GM18951 (cell line): Measurements from ENCODE around the gene ZNF358.

Source experiments
- POLR2A ChIP-seq: IDR thresholded peaks from 4 replicates; pipeline ENCODE4 v1.6.1; 2011; ENCODE audit warnings: mild to moderate bottlenecking; ENCODE audit not compliant: insufficient read length, insufficient read depth; ENCODE audit errors: extremely low read depth
- in situ Hi-C: fragments of 300-500 bp; cut with MboI; formaldehyde crosslinking; loops from one replicate; pipeline ENCODE4 v1.12.0; 2022; ENCODE audit warnings: low sequenced_read_pairs, mixed read lengths, inconsistent platforms; ENCODE audit not compliant: unreplicated experiment

The ZNF358 gene

DNA sequence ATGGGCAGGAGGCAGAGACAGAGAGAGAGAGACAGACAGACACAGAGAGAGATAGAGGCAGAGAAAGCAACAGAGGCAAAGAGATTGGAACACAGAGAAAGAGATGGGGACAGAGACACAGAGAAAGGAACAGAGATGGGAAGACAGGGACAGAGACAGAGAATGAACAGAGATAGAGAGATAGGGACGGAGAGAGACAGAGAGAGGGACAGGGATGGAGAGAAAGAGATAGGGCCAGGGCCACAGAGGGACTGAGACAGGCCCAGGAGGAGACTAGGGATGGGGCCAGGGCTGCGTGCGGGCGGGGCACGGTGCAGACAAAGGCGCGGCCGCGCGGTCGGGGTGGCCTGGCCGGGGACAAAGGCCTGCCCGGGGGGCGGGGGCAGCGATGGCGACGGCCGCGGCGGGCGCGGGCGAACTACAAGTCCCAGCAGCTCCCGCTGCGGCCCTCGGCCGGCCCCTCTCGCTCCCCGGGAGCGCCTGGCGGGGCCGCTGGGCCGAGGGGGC is at the start of gene ZNF358:
TSS of gene ZNF358 (plus strand) at position 459 of the 507 bp plus-strand sequence. CDS start 3,140 bp downstream, outside the sequence.
- in situ Hi-C loops: no loop called here
- peak; percentile 26 for TF ChIP-seq POLR2A

DNA sequence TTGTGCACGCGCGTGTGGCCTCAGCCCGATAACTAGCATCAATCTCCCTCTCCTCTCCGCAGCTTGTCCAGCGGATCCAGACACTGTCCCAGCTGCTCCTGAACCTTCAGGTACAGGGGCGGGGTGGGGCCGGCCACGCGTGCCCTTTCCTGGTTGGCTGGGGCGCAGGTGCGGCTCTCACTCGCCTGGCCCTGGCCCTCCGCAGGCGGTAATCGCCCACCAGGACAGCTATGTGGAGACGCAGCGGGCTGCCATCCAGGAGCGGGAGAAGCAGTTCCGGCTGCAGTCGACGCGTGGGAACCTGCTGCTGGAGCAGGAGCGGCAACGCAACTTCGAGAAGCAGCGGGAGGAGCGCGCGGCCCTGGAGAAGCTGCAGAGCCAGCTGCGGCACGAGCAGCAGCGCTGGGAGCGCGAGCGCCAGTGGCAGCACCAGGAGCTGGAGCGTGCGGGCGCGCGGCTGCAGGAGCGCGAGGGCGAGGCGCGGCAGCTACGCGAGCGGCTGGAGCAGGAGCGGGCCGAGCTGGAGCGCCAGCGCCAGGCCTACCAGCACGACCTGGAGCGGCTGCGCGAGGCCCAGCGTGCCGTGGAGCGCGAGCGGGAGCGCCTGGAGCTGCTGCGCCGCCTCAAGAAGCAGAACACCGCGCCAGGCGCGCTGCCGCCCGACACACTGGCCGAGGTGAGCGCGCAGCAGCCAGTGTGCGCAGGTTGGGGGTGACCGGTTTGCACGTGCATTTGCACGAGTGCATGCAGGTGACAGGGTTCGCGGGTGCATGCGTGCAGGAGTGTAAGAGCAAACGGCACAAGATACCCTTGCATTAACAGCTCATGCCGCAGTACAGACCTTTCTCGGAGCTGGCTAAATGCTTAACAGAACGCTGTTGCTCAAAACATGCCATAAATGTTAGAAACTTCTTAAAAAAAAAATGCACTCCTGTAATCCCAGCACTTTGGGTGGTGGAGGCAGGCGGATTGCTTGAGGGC is 48.6 kb upstream of the ZNF358 start:
- in situ Hi-C loops: no loop called here
- TF ChIP-seq POLR2A: no peak

DNA sequence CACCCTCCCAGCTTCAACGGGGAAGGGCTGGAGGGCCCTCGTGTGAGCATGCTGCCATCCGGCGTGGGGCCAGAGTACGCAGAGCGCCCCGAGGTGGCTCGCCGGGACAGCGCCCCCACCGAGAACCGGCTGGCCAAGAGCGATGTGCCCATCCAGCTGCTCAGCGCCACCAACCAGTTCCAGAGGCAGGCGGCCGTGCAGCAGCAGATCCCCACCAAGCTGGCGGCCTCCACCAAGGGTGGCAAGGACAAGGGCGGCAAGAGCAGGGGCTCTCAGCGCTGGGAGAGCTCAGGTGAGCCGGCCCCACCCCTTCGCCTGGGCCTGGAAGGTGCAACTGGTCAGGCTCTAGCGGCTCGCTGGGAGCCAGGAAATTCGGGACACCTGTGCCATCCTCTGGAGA is 47.1 kb upstream of the ZNF358 start:
- in situ Hi-C loops: no loop called here
- TF ChIP-seq POLR2A: no peak

DNA sequence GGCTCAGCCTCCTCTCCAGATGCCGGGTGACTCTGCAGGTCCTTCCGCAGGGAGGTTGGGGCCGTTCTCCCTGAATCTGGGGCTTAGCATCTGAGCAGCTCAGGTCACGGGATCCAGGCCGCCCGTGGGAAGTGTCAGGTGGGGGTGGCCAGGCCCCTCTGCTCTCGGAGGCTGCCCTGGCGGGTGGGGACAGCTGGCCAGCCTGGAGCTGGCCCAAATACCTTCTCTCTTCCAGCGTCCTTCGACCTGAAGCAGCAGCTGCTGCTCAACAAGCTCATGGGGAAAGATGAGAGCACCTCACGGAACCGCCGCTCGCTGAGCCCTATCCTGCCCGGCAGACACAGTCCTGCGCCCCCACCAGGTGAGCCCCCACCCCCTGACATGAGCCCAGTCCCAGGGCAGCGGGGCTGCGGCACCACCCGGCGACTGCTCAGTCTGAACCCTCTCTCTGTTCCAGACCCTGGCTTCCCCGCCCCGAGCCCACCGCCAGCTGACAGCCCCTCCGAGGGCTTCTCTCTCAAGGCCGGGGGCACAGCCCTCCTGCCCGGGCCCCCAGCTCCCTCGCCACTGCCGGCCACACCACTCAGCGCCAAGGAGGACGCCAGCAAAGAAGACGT is 46.1 kb upstream of the ZNF358 start:
- in situ Hi-C loops: no loop called here
- TF ChIP-seq POLR2A: no peak

DNA sequence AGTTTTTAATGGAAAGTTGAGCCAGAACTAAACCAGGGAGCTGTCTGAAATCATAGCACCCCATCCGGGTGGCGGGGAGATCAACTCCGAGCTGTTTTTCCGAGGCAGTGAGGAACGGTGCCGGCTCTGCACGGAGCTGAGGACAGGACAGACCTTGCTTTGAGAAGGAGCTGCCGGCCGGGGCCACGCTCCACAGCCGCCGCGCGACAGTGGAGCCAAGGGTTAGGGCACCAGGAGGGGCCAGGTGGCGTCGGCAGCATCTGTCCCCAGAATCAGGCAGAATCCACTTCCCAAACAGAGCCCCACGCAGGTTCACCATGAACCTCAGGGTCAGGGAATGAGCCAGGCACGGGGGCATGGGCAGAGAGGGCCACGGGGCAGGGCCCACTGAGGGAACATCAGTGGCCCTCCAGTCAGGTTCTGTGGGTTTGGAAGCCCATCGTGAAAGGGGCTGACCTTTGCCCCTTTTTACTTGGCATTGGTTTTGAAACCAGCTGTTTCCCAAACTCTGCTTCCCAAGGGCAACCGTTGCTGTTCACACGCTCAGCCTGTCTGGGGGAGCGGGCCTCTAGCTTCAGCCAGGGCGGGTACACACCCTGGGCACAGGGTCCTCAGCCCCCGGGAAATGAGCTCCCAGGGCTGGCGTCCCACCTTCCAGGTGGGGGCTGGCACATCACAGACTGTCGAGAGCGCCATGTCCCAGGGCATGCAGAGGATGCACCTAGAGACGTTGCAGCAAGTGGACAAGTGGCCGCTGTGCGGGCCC is 45.2 kb upstream of the ZNF358 start:
- in situ Hi-C loops: no loop called here
- TF ChIP-seq POLR2A: no peak

DNA sequence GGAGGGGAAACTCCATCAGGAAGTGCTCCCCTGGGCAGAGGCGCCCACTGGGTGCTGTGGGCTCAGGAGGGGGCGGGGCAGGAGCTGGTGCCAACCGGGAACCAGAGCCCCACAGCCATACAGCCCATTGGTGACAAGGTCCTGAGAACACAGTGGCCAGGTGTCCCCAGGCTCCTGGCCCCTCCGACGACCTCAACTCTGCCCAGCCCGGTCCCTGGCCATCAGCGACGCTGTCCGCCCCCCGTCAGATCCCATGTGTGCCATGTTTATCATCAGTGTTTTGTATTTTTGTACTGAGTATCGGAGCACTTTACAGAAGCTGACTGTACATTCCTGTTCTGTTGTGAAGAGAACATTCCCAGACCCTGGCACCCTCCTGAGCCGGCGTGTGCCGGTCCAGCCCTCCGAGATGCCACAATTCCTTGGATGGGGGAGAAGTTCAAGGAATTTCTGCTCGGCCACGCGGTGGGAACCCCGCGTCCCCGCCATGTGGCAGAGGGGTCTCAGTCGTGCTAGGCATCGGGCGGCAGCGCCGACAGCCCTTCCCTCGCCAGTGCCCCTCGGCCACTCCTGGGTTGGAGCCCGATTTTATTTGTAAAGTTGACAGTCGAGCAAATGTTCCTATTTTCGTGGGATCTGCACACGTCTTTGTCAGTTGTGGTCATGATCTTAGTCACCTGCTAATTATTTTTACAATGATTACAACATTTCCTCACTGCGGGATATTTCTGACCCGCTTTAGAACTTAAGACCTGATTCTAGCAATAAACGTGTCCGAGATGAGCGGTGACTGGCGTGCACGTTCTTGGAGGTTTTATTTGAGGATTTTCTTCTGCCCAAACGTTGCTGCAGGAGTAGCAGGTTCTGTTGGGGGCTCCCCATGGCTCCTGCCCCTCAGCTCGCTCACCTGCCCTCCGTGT is 43.9 kb upstream of the ZNF358 start:
- in situ Hi-C loops: no loop called here
- no peak for TF ChIP-seq POLR2A

DNA sequence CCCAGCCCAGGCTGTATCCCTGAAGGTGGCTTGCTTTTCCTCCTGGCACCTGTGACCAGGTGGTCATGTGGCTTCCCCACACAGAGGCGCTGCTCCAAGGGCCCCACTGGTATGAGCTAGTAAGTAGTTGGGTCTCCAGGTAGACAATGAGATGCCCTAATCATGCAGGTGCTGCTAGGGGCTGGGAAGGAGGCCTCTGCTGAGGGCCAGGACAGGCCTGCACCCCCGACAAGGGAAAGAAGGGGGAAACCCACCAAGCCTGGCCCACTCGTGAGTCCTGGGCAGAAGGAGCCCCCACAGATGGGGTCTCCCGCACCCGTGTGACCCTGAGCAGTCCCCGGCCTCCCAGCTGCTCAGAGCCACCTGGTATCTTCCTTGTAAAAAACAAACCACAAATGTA is 40.2 kb upstream of the ZNF358 start:
- in situ Hi-C loops: no loop called here
- no peak for TF ChIP-seq POLR2A

DNA sequence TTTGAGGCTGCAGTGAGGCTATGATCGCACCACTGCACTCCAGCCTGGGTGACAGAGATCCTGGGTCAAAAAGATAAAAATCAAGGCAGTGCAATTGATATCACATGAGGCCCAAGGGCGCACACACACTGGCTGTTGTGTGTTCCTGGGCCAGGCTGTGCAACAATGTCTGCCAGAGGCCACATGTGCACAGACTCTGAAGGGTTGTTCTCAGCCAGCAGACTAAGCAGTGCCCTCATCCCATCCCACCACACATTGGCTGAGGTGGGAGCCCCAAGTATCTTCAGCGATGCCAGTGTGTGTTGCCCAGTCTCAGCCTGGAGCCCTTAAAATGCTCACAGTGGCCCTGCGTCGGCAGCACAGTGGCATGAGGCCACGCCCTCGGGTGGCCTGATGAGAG is 39.7 kb upstream of the ZNF358 start:
- no peak for TF ChIP-seq POLR2A
- in situ Hi-C loops: no loop called here

DNA sequence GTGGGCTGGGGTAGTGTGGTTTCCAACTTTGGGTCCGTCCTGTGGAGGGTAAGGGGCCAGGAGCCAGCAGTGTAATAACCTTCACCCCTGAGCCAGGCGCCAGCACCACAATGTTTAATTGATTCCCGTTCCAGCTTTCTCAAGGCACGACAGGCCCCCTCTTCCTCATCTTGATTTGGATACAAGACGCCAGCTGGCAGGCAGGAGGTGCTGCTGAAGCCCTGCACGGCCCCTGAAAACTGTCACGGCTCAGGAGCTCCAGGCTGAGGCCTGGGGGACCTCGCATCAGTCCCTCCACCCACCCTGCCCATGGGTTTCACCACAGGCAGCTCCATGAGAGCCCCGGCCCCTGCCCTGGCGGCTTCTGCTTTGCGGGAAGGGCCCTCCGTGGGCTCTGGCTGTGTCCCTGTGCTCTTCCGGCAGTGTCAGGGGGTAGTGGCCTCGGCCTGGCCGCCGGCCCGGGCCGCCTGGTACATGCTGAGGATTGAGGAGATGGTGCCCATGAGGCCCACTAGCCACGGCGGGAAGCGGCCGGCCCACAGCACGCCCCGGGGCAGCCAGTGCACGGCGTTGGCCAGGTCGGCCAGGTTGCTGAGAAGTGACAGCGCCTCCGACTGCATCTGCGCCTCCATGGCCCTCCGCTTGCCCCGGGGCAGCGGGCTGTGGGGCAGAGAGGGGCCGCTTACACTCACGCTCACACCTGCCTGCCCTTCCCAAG is 39.0 kb upstream of the ZNF358 start:
- in situ Hi-C loops: no loop called here
- no peak for TF ChIP-seq POLR2A

DNA sequence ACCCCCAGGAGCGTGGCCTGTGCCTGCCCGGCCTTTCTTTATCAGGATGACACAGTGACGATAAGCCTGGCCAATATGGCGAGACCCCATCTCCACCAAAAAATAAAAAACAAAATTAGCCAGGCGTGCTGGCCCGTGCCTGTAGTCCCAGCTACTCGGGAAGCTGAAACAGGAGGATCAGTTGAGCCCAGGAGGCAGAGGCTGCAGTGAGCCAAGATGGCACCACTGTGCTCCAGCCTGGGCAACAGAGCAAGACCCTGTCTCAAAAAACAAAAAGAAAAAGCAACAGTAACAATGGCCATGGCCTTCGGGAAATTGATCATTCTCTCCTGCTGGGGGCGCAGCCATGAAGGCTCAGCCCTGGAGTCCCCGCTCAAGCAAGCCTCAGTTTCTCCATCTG is 38.1 kb upstream of the ZNF358 start:
- in situ Hi-C loops: no loop called here
- no peak for TF ChIP-seq POLR2A

DNA sequence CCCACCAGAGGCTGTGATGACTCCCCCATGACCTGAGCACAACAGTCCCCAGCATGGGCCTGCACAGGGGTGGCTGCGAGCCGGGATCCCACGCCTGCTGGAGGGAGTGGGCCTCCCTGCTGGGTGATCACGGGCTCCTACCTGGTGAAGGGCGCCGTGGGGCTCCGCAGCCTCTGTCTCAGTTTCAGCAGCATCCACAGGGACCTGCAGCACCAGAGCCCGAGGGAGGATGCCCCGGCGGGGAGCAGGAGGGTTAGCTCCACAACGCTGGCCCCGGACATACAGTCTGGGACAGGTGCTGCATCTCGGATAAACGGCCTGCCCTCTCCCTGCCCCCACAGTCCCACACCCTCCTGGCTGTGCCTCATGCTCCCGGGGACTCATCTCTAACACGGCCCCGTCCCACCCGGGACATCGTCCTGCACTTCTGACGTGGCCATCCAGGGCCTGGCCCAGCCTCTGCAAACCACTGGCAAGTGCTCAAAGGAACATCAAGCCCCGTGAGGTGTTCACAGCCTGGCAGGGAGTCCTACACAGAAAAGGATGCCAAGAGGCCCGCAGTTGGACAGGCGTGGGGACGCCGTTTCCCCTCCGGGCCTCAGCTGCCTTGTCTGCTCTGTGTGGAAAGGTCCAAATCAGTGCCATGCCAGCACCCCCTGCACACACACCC is 37.6 kb upstream of the ZNF358 start:
- in situ Hi-C loops: no loop called here
- no peak for TF ChIP-seq POLR2A
